ENCODE data around the gene KCNE3.
"Not testable (repeated sequence)": the region's sequence is repeated elsewhere in the genome, so short reads cannot be mapped to it uniquely, and the experiment has no call there.

KCNE3 gene

DNA sequence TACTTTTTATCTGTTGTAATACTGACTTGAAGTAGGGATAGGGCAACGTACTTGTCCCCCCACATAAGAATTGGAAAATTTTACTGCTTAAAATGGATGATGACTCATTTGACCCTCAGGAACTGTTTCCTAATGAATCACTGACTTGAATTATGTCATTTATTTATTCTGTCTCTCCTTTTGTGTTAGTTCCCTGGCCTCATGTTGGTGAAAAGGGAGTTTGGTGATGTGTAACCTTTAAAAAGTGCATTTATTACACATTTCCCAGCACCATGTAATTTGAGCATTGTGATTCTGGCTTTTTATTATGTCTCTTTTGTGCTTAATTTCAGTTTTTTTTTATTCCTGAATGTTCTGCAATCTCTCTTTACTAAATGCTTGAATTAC lies 48.8 kb downstream of the KCNE3 start:
- H4K20me1 ChIP-seq (ENCODE audit: insufficient read depth, low read length, poor library complexity, severe bottlenecking), result no peaks in the 10 kb centered on the region
- H3K4me1 ChIP-seq (ENCODE audit: insufficient read depth, low read length, poor library complexity, severe bottlenecking), result peaks cover 26% of the 10 kb centered on the region
- no peak for TF ChIP-seq EZH2phosphoT487 (IDR thresholded peaks at IDR 0.05; ENCODE audit: borderline replicate concordance)
- TF ChIP-seq, protein P1, sequence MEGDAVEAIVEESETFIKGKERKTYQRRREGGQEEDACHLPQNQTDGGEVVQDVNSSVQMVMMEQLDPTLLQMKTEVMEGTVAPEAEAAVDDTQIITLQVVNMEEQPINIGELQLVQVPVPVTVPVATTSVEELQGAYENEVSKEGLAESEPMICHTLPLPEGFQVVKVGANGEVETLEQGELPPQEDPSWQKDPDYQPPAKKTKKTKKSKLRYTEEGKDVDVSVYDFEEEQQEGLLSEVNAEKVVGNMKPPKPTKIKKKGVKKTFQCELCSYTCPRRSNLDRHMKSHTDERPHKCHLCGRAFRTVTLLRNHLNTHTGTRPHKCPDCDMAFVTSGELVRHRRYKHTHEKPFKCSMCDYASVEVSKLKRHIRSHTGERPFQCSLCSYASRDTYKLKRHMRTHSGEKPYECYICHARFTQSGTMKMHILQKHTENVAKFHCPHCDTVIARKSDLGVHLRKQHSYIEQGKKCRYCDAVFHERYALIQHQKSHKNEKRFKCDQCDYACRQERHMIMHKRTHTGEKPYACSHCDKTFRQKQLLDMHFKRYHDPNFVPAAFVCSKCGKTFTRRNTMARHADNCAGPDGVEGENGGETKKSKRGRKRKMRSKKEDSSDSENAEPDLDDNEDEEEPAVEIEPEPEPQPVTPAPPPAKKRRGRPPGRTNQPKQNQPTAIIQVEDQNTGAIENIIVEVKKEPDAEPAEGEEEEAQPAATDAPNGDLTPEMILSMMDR (conservative IDR thresholded peaks at IDR 0.05; ENCODE audit: low read length), result no peak
- no peaks in the 10 kb centered on the region for H3K79me2 ChIP-seq (ENCODE audit: insufficient read depth, low read length)
- no peaks in the 10 kb centered on the region for H3K27me3 ChIP-seq (ENCODE audit: insufficient read depth, low read length, poor library complexity, severe bottlenecking)
- no peaks in the 10 kb centered on the region for H3K9me3 ChIP-seq (ENCODE audit: insufficient read depth, low read depth, low read length)
- no peak overlapping the region for H3K4me2 ChIP-seq (ENCODE audit: low read depth, low read length, poor library complexity, severe bottlenecking)
- H3K4me3 ChIP-seq (ENCODE audit: low read length, poor library complexity, severe bottlenecking), result no peak overlapping the region
- no peaks in the 10 kb centered on the region for H3K9me2 ChIP-seq (replicated peaks; ENCODE audit: low read depth, low read length)
- no peak overlapping the region for H2AFZ ChIP-seq (ENCODE audit: low read length)
- 0 out of 2 replicates have a peak, but pooled peaks cover 5% of the 10 kb centered on the region for H3F3A ChIP-seq (ENCODE audit: low read depth)
- no peaks in the 10 kb centered on the region for H3K36me3 ChIP-seq (ENCODE audit: insufficient read depth, low read length)
- no peak overlapping the region for H3K9ac ChIP-seq (ENCODE audit: low read depth, low read length, poor library complexity, severe bottlenecking)

DNA sequence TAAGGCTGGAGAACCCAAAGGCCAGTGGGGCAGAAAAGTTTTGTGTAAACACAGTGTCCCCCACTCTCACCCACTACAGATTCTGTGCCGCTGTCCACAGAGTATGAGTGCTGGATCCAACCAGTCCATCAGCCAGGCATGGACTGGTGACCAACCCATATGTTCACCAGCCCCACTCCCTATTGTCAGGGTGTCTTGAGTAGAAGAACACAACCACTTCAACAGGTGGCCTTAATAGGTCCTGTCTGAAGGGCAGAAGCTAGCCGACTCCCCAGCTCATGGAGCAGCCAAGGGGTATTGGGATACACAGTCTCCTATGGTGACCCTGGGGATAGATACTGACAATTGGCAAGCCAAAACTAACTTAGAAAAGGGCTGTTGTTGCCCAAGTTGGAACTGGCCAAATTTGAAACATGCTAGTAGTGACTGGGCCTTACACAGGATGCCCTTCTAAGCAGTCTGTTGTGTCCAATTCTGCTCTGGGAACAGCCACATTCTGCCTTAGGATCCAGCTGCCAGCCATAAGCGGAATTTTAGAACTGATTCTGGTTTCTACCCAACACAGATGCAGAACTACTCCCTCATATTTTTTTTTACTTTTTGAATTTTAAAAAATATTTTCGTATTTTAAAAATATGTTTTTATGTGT lies 49.4 kb downstream of the KCNE3 start:
- Histone ChIP-seq H3K79me2 (ENCODE audit: insufficient read depth, low read length) (no peaks in the 10 kb centered on the region), H3K9me2 (replicated peaks; ENCODE audit: low read depth, low read length) (no peaks in the 10 kb centered on the region), H3K4me2 (ENCODE audit: low read depth, low read length, poor library complexity, severe bottlenecking) (peak overlapping the region; percentile 46), H2AFZ (ENCODE audit: low read length) (no peak overlapping the region), H3K4me3 (ENCODE audit: low read length, poor library complexity, severe bottlenecking) (peak overlapping the region; percentile 29), H3F3A (ENCODE audit: low read depth) (0 out of 2 replicates have a peak, but pooled peaks cover 5% of the 10 kb centered on the region), H3K9ac (ENCODE audit: low read depth, low read length, poor library complexity, severe bottlenecking) (no peak overlapping the region), H3K27me3 (ENCODE audit: insufficient read depth, low read length, poor library complexity, severe bottlenecking) (no peaks in the 10 kb centered on the region), H3K4me1 (ENCODE audit: insufficient read depth, low read length, poor library complexity, severe bottlenecking) (peaks cover 26% of the 10 kb centered on the region), H4K20me1 (ENCODE audit: insufficient read depth, low read length, poor library complexity, severe bottlenecking) (no peaks in the 10 kb centered on the region), H3K9me3 (ENCODE audit: insufficient read depth, low read depth, low read length) (no peaks in the 10 kb centered on the region), H3K36me3 (ENCODE audit: insufficient read depth, low read length) (no peaks in the 10 kb centered on the region)
- TF ChIP-seq EZH2phosphoT487 (IDR thresholded peaks at IDR 0.05; ENCODE audit: borderline replicate concordance), result no peak
- TF ChIP-seq, protein P1 (conservative IDR thresholded peaks at IDR 0.05; ENCODE audit: low read length), result no peak

DNA sequence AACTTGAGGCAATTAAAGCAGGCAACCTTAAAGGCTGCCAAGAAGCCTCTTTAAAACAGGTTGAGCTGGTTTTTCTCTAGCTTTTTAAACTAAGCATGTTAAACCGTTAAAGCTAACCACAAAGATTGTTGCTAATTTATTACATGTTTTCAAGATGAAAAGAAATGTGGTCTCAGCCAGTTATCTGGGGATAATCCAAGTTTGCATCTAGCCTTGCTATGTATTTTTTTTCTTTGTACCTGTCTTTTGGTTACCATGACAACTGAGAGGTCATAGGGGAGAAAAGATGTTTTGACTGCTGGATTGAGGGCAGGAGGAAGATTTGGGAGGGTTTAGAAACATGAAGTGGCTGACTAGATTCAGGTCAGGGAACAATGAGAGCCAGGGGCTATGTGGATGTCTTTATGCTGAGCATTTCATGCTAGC lies 50.0 kb downstream of the KCNE3 start:
- peak overlapping the region; percentile 29 for H3K4me3 ChIP-seq (ENCODE audit: low read length, poor library complexity, severe bottlenecking)
- H4K20me1 ChIP-seq (ENCODE audit: insufficient read depth, low read length, poor library complexity, severe bottlenecking), result no peaks in the 10 kb centered on the region
- H3K4me2 ChIP-seq (ENCODE audit: low read depth, low read length, poor library complexity, severe bottlenecking), result peak overlapping the region; percentile 46
- peaks cover 26% of the 10 kb centered on the region for H3K4me1 ChIP-seq (ENCODE audit: insufficient read depth, low read length, poor library complexity, severe bottlenecking)
- H3K9ac ChIP-seq (ENCODE audit: low read depth, low read length, poor library complexity, severe bottlenecking), result no peak overlapping the region
- H3K9me3 ChIP-seq (ENCODE audit: insufficient read depth, low read depth, low read length), result no peaks in the 10 kb centered on the region
- H3K9me2 ChIP-seq (replicated peaks; ENCODE audit: low read depth, low read length), result no peaks in the 10 kb centered on the region
- no peak overlapping the region for H2AFZ ChIP-seq (ENCODE audit: low read length)
- no peaks in the 10 kb centered on the region for H3K36me3 ChIP-seq (ENCODE audit: insufficient read depth, low read length)
- 0 out of 2 replicates have a peak, but pooled peaks cover 5% of the 10 kb centered on the region for H3F3A ChIP-seq (ENCODE audit: low read depth)
- no peaks in the 10 kb centered on the region for H3K79me2 ChIP-seq (ENCODE audit: insufficient read depth, low read length)
- TF ChIP-seq, protein P1 (conservative IDR thresholded peaks at IDR 0.05; ENCODE audit: low read length), result no peak
- TF ChIP-seq EZH2phosphoT487 (IDR thresholded peaks at IDR 0.05; ENCODE audit: borderline replicate concordance), result no peak
- H3K27me3 ChIP-seq (ENCODE audit: insufficient read depth, low read length, poor library complexity, severe bottlenecking), result no peaks in the 10 kb centered on the region

GRCh38 chr11:74416974-74417373 lies 50.4 kb downstream of the KCNE3 start:
- not testable (repeated sequence) for H3K9ac ChIP-seq (ENCODE audit: low read depth, low read length, poor library complexity, severe bottlenecking); H3K9me3 ChIP-seq (ENCODE audit: insufficient read depth, low read depth, low read length); H2AFZ ChIP-seq (ENCODE audit: low read length); H3K27me3 ChIP-seq (ENCODE audit: insufficient read depth, low read length, poor library complexity, severe bottlenecking); H3K9me2 ChIP-seq (replicated peaks; ENCODE audit: low read depth, low read length); H4K20me1 ChIP-seq (ENCODE audit: insufficient read depth, low read length, poor library complexity, severe bottlenecking); H3F3A ChIP-seq (ENCODE audit: low read depth); H3K79me2 ChIP-seq (ENCODE audit: insufficient read depth, low read length); H3K36me3 ChIP-seq (ENCODE audit: insufficient read depth, low read length)
- H3K4me2 ChIP-seq (ENCODE audit: low read depth, low read length, poor library complexity, severe bottlenecking), result peak overlapping the region; percentile 46
- H3K4me1 ChIP-seq (ENCODE audit: insufficient read depth, low read length, poor library complexity, severe bottlenecking), result peaks cover 26% of the 10 kb centered on the region
- H3K4me3 ChIP-seq (ENCODE audit: low read length, poor library complexity, severe bottlenecking), result peak overlapping the region; percentile 29
